Osteocyte (in vitro differentiated cells): ENCODE data around the gene RAPGEF2. TPM values are rescaled to one million over a fixed set of nuclear protein-coding genes. Genes with fewer than 3 reads are reported as not detected.

Experiments
- DNase-seq: peaks from one replicate; pipeline ENCODE4 v3.0.0; 2021; ENCODE audit warnings: mixed read lengths; ENCODE audit not compliant: unreplicated experiment; ENCODE audit errors: extremely low spot score
- H3K27ac Mint-ChIP-seq: one replicate; pipeline ENCODE4 v1.8.0; 2021; ENCODE audit warnings: mild to moderate bottlenecking, mixed read lengths; ENCODE audit not compliant: unreplicated experiment
- H3K27me3 Mint-ChIP-seq: one replicate; pipeline ENCODE4 v1.8.0; 2021; ENCODE audit warnings: mixed read lengths; ENCODE audit not compliant: unreplicated experiment
- H3K36me3 Mint-ChIP-seq: one replicate; pipeline ENCODE4 v1.8.0; 2021; ENCODE audit warnings: mixed read lengths; ENCODE audit not compliant: unreplicated experiment
- H3K4me1 Mint-ChIP-seq: one replicate; pipeline ENCODE4 v1.8.0; 2021; ENCODE audit warnings: mixed read lengths; ENCODE audit not compliant: unreplicated experiment
- H3K4me3 Mint-ChIP-seq: one replicate; pipeline ENCODE4 v1.8.0; 2021; ENCODE audit warnings: mild to moderate bottlenecking, moderate library complexity, mixed read lengths; ENCODE audit not compliant: unreplicated experiment
- H3K9me3 Mint-ChIP-seq: one replicate; pipeline ENCODE4 v1.8.0; 2021; ENCODE audit warnings: mixed read lengths; ENCODE audit not compliant: unreplicated experiment
- total RNA-seq: library from RNA; stranded (reverse); gene quantifications from 2 replicates; pipeline ENCODE4 v1.2.1, GENCODE V29; 2021
- TF ChIP-seq, protein P1 (sequence below): fragments of 200-600 bp; sonication (generic); IDR thresholded peaks from 2 replicates; pipeline ENCODE4 v1.5.0; 2021; ENCODE audit warnings: antibody characterized with exemption, mild to moderate bottlenecking, moderate library complexity

Gene RAPGEF2
- total RNA-seq, 1 donor from 2014 or later = 22.7 TPM

DNA sequence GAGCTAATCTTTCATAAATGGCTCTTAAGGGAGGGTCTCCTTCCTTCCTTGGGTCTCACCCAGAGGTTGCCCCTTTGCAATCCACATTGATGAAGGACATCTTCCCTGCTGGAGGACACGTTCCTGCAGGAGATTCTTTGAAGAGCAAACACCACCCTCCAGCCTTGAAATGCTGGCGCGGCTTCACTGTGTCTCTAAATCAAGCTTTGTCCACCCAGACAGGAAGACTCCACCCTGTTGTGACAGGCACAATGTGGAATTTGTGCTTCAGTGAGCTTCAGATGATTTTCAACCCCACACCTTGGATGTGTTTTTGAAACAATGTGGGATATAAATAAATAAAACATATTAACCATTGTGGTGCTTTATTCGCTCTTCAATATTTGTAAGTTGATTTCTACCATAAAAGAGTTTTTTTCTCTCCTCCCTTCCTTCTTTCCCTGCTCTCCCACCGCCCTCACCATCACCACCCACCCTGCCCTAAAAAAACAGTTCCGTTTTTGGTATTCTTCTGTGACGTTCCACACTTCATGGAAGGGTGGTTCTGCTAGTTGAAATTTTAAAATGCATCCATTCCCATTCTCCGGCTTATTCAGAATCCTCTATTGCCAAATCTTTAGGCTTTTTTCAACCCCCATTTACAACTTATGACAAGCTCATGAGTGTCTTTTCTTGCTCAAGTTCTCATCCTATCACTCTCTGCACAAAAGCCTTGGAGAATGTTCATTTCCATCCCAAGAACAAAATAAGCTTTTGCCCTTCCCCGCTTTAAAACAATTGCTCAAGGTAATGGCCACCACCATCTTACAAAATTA is 264.3 kb downstream of the RAPGEF2 start:
- Mint-ChIP-seq H3K4me3 (no peak overlapping the region), H3K27ac (no peak overlapping the region), H3K9me3 (peaks cover 7% of the 10 kb centered on the region), H3K27me3 (no peaks in the 10 kb centered on the region), H3K4me1 (peaks cover 19% of the 10 kb centered on the region), H3K36me3 (peaks cover 8% of the 10 kb centered on the region)
- TF ChIP-seq, protein P1, sequence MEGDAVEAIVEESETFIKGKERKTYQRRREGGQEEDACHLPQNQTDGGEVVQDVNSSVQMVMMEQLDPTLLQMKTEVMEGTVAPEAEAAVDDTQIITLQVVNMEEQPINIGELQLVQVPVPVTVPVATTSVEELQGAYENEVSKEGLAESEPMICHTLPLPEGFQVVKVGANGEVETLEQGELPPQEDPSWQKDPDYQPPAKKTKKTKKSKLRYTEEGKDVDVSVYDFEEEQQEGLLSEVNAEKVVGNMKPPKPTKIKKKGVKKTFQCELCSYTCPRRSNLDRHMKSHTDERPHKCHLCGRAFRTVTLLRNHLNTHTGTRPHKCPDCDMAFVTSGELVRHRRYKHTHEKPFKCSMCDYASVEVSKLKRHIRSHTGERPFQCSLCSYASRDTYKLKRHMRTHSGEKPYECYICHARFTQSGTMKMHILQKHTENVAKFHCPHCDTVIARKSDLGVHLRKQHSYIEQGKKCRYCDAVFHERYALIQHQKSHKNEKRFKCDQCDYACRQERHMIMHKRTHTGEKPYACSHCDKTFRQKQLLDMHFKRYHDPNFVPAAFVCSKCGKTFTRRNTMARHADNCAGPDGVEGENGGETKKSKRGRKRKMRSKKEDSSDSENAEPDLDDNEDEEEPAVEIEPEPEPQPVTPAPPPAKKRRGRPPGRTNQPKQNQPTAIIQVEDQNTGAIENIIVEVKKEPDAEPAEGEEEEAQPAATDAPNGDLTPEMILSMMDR = no peak
- DNase-seq = no peak

DNA sequence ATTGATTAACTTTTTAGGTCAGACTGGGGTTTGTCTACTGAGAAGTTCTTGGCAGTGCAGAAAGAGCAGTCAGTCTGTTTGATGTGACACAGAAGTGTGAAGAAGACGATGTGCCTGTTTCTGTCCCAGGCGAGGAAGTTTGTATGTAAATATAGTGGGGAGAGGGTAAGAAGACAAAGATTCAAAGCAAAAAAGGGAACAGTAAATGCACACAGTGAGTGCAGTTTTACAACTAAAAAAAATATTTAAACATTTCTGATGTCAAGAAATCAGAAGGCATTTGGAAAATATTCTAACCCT is 264.9 kb downstream of the RAPGEF2 start:
- H3K4me1 Mint-ChIP-seq = peaks cover 19% of the 10 kb centered on the region
- peaks cover 8% of the 10 kb centered on the region for H3K36me3 Mint-ChIP-seq
- no peaks in the 10 kb centered on the region for H3K27me3 Mint-ChIP-seq
- H3K27ac Mint-ChIP-seq = no peak overlapping the region
- TF ChIP-seq, protein P1 = no peak
- DNase-seq = no peak
- no peak overlapping the region for H3K4me3 Mint-ChIP-seq
- peaks cover 7% of the 10 kb centered on the region for H3K9me3 Mint-ChIP-seq

DNA sequence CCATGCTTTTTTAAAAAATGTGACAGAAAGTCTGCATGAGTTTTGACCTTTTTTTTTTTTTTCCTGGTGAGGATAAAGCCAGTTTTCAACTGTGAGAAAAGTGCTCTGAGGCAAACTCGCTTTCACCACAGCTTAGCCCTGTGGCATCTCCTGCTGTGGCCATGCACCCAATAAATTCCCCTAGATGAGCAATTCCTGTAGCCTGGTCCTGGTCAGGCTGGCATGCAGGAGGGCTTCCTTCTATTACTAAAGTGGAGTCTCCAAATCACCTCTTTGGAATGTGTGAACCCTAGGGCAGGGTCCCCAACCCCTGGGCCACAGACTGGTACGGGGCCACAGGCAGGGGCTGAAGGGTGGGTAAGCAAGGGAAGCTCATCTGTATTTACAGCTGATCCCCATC is 265.4 kb downstream of the RAPGEF2 start:
- Mint-ChIP-seq H3K4me3 (no peak overlapping the region), H3K27ac (no peak overlapping the region), H3K27me3 (no peaks in the 10 kb centered on the region), H3K36me3 (peaks cover 5% of the 10 kb centered on the region), H3K9me3 (peaks cover 7% of the 10 kb centered on the region), H3K4me1 (peaks cover 19% of the 10 kb centered on the region)
- no peak for DNase-seq
- TF ChIP-seq, protein P1 = no peak

DNA sequence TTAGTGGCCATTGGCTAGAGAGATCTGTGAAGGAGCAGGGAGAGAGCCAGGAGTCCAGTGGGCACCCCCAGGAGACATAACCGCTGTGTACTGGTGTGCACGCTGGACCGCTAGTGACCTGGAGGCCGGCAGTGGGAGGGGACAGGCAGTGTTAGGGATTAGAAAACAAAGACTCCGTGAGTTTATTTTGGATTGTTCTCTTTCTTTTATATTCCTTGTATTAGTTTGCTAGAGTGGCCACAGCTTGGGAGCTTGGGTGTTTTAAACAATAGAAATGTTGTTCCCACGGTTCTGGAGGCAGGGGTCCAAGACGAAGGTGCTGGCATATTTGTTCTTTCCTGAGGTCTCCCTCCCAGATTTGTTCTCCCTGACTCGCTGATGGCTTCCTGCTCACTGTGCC is 266.4 kb downstream of the RAPGEF2 start:
- no peaks in the 10 kb centered on the region for H3K27me3 Mint-ChIP-seq
- peaks cover 19% of the 10 kb centered on the region for H3K4me1 Mint-ChIP-seq
- no peak overlapping the region for H3K4me3 Mint-ChIP-seq
- no peak for DNase-seq
- H3K27ac Mint-ChIP-seq = no peak overlapping the region
- H3K36me3 Mint-ChIP-seq = no peaks in the 10 kb centered on the region
- TF ChIP-seq, protein P1 = no peak
- peaks cover 7% of the 10 kb centered on the region for H3K9me3 Mint-ChIP-seq

DNA sequence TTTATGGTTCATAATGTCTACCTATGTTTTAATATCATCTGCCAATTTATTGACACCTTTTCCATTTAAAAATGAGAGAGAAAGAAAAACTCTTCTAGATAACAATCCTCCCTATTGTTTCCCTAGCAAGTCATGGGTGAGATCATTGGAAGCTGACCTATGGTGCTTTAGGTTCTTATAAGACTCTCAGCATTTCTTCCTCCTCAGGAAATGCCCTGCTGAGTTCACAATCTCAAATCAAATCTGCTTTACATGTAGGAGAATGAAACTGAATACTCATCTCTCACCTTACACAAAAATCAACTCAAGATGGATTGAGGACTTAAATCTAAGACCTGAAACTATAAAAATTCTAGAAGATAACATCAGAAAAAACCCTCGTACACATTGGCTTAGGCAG is 267.4 kb downstream of the RAPGEF2 start:
- H3K4me1 Mint-ChIP-seq = peaks cover 25% of the 10 kb centered on the region
- no peak for DNase-seq
- H3K27ac Mint-ChIP-seq = no peak overlapping the region
- no peaks in the 10 kb centered on the region for H3K36me3 Mint-ChIP-seq
- no peak overlapping the region for H3K4me3 Mint-ChIP-seq
- H3K27me3 Mint-ChIP-seq = no peaks in the 10 kb centered on the region
- H3K9me3 Mint-ChIP-seq = peaks cover 7% of the 10 kb centered on the region
- TF ChIP-seq, protein P1 = no peak
